ENCODE measurements around the gene DDX3X. TPM values are rescaled to one million over a fixed set of nuclear protein-coding genes. Genes with fewer than 3 reads are reported as not detected.

DDX3X gene
- total and polyA plus RNA-seq, 2 of the 13 experiments (the other 11 are each of a cell fraction or from before 2014, with no cell fraction given) = 53.5 to 239 TPM

DNA sequence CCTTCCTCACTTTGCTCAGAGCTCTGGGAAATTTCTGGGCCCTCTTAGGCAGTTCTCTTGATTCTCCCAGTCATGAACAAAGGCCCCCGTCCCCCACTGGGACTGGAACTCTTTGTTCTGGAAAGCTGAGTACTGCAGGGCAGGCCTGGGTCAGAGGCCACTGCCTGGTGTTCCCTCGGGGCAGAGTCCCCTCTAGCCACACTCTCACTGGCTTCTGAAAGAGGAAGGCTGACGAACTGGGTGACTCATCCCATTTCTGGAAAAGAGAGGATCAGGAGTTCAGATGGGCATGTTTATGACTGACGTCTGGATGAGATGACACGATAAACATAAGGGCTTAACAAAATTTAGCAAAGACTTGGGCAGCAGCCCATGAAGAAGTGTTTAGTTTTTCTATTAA, 47.7 kb downstream of the DDX3X start (continued):
- TF ChIP-seq AKNA (CRISPR knock-in tag; IDR thresholded peaks at IDR 0.05; ENCODE audit: borderline replicate concordance) (no peak), PATZ1 (CRISPR knock-in tag; IDR thresholded peaks at IDR 0.05) (peak; percentile 84), REXO4 (CRISPR knock-in tag; IDR thresholded peaks at IDR 0.05; ENCODE audit: borderline replicate concordance) (no peak), ATAD3A (CRISPR knock-in tag; IDR thresholded peaks at IDR 0.05) (no peak), ZNF333 (CRISPR knock-in tag; IDR thresholded peaks at IDR 0.05; ENCODE audit: borderline replicate concordance) (no peak), ZBTB42 (CRISPR knock-in tag; IDR thresholded peaks at IDR 0.05) (no peak), ZBTB25 (CRISPR knock-in tag; IDR thresholded peaks at IDR 0.05) (0 out of 2 replicates have a peak, but pooled peaks have one; percentile 28), TARDBP (CRISPR knock-in tag; IDR thresholded peaks at IDR 0.05) (0 out of 2 replicates have a peak, but pooled peaks have one; percentile 28), AKAP8 (CRISPR knock-in tag; IDR thresholded peaks at IDR 0.05) (no peak), KLF16 (CRISPR knock-in tag; IDR thresholded peaks at IDR 0.05) (no peak), SALL1 (CRISPR knock-in tag; IDR thresholded peaks at IDR 0.05) (peak; percentile 91), RARA (CRISPR knock-in tag; IDR thresholded peaks at IDR 0.05) (peak; percentile 92), ZNF761 (CRISPR knock-in tag; conservative IDR thresholded peaks at IDR 0.05) (no peak), ZBTB3 (CRISPR knock-in tag; IDR thresholded peaks at IDR 0.05; ENCODE audit: borderline replicate concordance, low read depth) (no peak; the same call in 1 of the 2 replicates), EHMT2 (IDR thresholded peaks at IDR 0.05; ENCODE audit: borderline replicate concordance, low read depth, low read length) (no peak), MED1 (CRISPR knock-in tag; IDR thresholded peaks at IDR 0.05) (peak; percentile 82), ZIK1 (CRISPR knock-in tag; IDR thresholded peaks at IDR 0.05; ENCODE audit: borderline replicate concordance, low read depth) (no peak)
- TF ChIP-seq, protein P1, sequence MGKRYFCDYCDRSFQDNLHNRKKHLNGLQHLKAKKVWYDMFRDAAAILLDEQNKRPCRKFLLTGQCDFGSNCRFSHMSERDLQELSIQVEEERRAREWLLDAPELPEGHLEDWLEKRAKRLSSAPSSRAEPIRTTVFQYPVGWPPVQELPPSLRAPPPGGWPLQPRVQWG (CRISPR knock-in tag; IDR thresholded peaks at IDR 0.05; ENCODE audit: borderline replicate concordance, low read depth) = no peak
- TF ChIP-seq, protein P2, sequence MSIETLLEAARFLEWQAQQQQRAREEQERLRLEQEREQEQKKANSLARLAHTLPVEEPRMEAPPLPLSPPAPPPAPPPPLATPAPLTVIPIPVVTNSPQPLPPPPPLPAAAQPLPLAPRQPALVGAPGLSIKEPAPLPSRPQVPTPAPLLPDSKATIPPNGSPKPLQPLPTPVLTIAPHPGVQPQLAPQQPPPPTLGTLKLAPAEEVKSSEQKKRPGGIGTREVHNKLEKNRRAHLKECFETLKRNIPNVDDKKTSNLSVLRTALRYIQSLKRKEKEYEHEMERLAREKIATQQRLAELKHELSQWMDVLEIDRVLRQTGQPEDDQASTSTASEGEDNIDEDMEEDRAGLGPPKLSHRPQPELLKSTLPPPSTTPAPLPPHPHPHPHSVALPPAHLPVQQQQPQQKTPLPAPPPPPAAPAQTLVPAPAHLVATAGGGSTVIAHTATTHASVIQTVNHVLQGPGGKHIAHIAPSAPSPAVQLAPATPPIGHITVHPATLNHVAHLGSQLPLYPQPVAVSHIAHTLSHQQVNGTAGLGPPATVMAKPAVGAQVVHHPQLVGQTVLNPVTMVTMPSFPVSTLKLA (IDR thresholded peaks at IDR 0.05) = no peak
- TF ChIP-seq, protein P3, sequence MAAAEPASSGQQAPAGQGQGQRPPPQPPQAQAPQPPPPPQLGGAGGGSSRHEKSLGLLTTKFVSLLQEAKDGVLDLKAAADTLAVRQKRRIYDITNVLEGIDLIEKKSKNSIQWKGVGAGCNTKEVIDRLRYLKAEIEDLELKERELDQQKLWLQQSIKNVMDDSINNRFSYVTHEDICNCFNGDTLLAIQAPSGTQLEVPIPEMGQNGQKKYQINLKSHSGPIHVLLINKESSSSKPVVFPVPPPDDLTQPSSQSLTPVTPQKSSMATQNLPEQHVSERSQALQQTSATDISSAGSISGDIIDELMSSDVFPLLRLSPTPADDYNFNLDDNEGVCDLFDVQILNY (CRISPR knock-in tag; conservative IDR thresholded peaks at IDR 0.05) = no peak

Measured in HepG2 (cell line).